GM12878 (cell line): ENCODE data around the gene RIPOR1. TPM values are rescaled to one million over a fixed set of nuclear protein-coding genes. Genes with fewer than 3 reads are reported as not detected.

ENCODE experiments used
- BCL11A ChIP-seq: IDR thresholded peaks from 2 replicates; pipeline ENCODE4 v1.6.1; 2011; ENCODE audit warnings: low read depth, low read length
- BHLHE40 ChIP-seq, 2 experiments: fragments of 450-650 bp in 1 of 2; IDR thresholded peaks; 2 replicates each; pipeline ENCODE4 v1.6.1; 2011 to 2017; ENCODE audit warnings: low read depth in 2 of 2, borderline replicate concordance in 1 of 2, improper control_type of control experiment in 1 of 2, low read length in 1 of 2, mild to moderate bottlenecking in 1 of 2
- BRCA1 ChIP-seq: IDR thresholded peaks from 2 replicates; pipeline ENCODE4 v1.6.1; 2011; ENCODE audit warnings: low read depth, low read length, improper control_type of control experiment
- CBFB ChIP-seq: IDR thresholded peaks from 2 replicates; pipeline ENCODE4 v1.6.1; 2016; ENCODE audit warnings: antibody characterized with exemption, low read depth
- E2F4 ChIP-seq: IDR thresholded peaks from 2 replicates; pipeline ENCODE4 v1.6.1; 2012; ENCODE audit warnings: low read depth, low read length, improper control_type of control experiment
- EED ChIP-seq: sonication (generic); IDR thresholded peaks from 2 replicates; pipeline ENCODE4 v1.6.1; 2016; ENCODE audit warnings: antibody characterized with exemption, low read depth
- ETV6 ChIP-seq, 2 experiments: fragments of 450-650 bp in 1 of 2; IDR thresholded peaks in 1 of 2; conservative IDR thresholded peaks in 1 of 2; 2 replicates each; pipeline ENCODE4 v1.6.1; 2014; ENCODE audit warnings: antibody characterized with exemption in 1 of 2, borderline replicate concordance in 1 of 2, low read depth in 1 of 2, mild to moderate bottlenecking in 1 of 2, moderate library complexity in 1 of 2
- JUND ChIP-seq: IDR thresholded peaks from 2 replicates; pipeline ENCODE4 v1.6.1; 2012; ENCODE audit warnings: low read depth, mild to moderate bottlenecking, low read length, improper control_type of control experiment, moderate library complexity
- KDM1A ChIP-seq: fragments of 200-600 bp; sonication (generic); IDR thresholded peaks from 2 replicates; pipeline ENCODE4 v1.6.1; 2016; ENCODE audit warnings: borderline replicate concordance
- MAX ChIP-seq: IDR thresholded peaks from 2 replicates; pipeline ENCODE4 v1.6.1; 2012; ENCODE audit warnings: low read depth, low read length, improper control_type of control experiment
- NFYA ChIP-seq: IDR thresholded peaks from 2 replicates; pipeline ENCODE4 v1.6.1; 2011; ENCODE audit warnings: low read depth, mild to moderate bottlenecking, low read length, improper control_type of control experiment, borderline replicate concordance
- POU2F2 ChIP-seq: IDR thresholded peaks from 3 replicates; pipeline ENCODE4 v1.6.1; 2011; ENCODE audit warnings: low read depth, mild to moderate bottlenecking, low read length, borderline replicate concordance
- SIN3A ChIP-seq: IDR thresholded peaks from 2 replicates; pipeline ENCODE4 v1.6.1; 2012; ENCODE audit warnings: low read depth, low read length, improper control_type of control experiment
- SIX5 ChIP-seq: IDR thresholded peaks from 2 replicates; pipeline ENCODE4 v1.6.1; 2011; ENCODE audit warnings: mild to moderate bottlenecking, low read depth, low read length, moderate library complexity; ENCODE audit not compliant: severe bottlenecking
- SPI1 ChIP-seq: IDR thresholded peaks from 2 replicates; pipeline ENCODE4 v1.6.1; 2011; ENCODE audit warnings: low read depth, mild to moderate bottlenecking, low read length, moderate library complexity, borderline replicate concordance; ENCODE audit not compliant: insufficient read depth
- TBL1XR1 ChIP-seq: IDR thresholded peaks from 2 replicates; pipeline ENCODE4 v1.6.1; 2012; ENCODE audit warnings: low read depth, low read length, improper control_type of control experiment
- ZBED1 ChIP-seq: IDR thresholded peaks from 2 replicates; pipeline ENCODE4 v1.6.1; 2016; ENCODE audit warnings: borderline replicate concordance
- ZNF217 ChIP-seq: fragments of 450-650 bp; IDR thresholded peaks from 2 replicates; pipeline ENCODE4 v1.6.1; 2017; ENCODE audit warnings: antibody characterized with exemption, mild to moderate bottlenecking
- polyA plus RNA-seq, 11 experiments: library from polyadenylated mRNA; depleted of rRNA in 4 of 11; unstranded in 6 of 11; stranded (reverse) in 5 of 11; fragments of >200 nt; fragmentation: Nextera tagmentation in 4 of 11; fragmentation: Illumina TruSeq in 1 of 11; extraction: Ambion mirVana in 4 of 11; extraction: Trizol in 1 of 11; gene quantifications; 1 replicate in 1 of 11; 2 replicates in 10 of 11; pipeline versions ENCODE4 v1.2.1 to v1.2.3, GENCODE V29; 2011 to 2016; ENCODE audit warnings: inconsistent platforms in 2 of 11, missing spikeins in 2 of 11, low read depth in 1 of 11
- total RNA-seq, 4 experiments: library from RNA; depleted of rRNA in 3 of 4; stranded (reverse); fragments of >200 nt in 3 of 4; fragmentation: Illumina TruSeq in 1 of 4; extraction: Trizol in 1 of 4; gene quantifications; 2 replicates each; pipeline versions ENCODE4 v1.2.1 to v1.2.3, GENCODE V29; 2013 to 2021
- TF ChIP-seq, protein P1 (sequence below): fragments of 450-650 bp; IDR thresholded peaks from 2 replicates; pipeline ENCODE4 v1.6.1; 2017; ENCODE audit warnings: mild to moderate bottlenecking, low read depth, inconsistent platforms; ENCODE audit not compliant: poor library complexity, severe bottlenecking
- TF ChIP-seq, protein P2 (sequence below): IDR thresholded peaks from 2 replicates; pipeline ENCODE4 v1.6.1; 2011; ENCODE audit warnings: low read depth, mild to moderate bottlenecking, low read length, moderate library complexity, borderline replicate concordance; ENCODE audit errors: extremely low read depth
- TF ChIP-seq, protein P3 (sequence below): IDR thresholded peaks from 2 replicates; pipeline ENCODE4 v1.6.1; 2011; ENCODE audit warnings: mild to moderate bottlenecking, low read depth, low read length, moderate library complexity; ENCODE audit not compliant: insufficient replicate concordance
- TF ChIP-seq, protein P4 (sequence below): IDR thresholded peaks from 2 replicates; pipeline ENCODE4 v1.6.1; 2011; ENCODE audit warnings: borderline replicate concordance, low read depth, mild to moderate bottlenecking, moderate library complexity, mixed read lengths, low read length; ENCODE audit not compliant: insufficient read depth; ENCODE audit errors: extremely low read length

RIPOR1 gene
- total and polyA plus RNA-seq, 10 of the 15 experiments (the other 5 are each of a cell fraction or from before 2014, with no cell fraction given): 0.13 to 28.5 (median 7.0) TPM

- TF ChIP-seq, protein P1, sequence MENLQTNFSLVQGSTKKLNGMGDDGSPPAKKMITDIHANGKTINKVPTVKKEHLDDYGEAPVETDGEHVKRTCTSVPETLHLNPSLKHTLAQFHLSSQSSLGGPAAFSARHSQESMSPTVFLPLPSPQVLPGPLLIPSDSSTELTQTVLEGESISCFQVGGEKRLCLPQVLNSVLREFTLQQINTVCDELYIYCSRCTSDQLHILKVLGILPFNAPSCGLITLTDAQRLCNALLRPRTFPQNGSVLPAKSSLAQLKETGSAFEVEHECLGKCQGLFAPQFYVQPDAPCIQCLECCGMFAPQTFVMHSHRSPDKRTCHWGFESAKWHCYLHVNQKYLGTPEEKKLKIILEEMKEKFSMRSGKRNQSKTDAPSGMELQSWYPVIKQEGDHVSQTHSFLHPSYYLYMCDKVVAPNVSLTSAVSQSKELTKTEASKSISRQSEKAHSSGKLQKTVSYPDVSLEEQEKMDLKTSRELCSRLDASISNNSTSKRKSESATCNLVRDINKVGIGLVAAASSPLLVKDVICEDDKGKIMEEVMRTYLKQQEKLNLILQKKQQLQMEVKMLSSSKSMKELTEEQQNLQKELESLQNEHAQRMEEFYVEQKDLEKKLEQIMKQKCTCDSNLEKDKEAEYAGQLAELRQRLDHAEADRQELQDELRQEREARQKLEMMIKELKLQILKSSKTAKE: no peak
- TF ChIP-seq ZBED1 (no peak), MAX (peak; percentile 7; the same call in 1 of the 2 replicates), BRCA1 (no peak), BHLHE40 (IDR thresholded peaks at IDR 0.05; ENCODE audit: borderline replicate concordance in 1 of 2, low read depth in 2 of 2, low read length in 1 of 2) (peak; percentile 6 to 42; a peak in 2 of 4 replicates), TBL1XR1 (no peak), SIX5 (no peak), BCL11A (no peak), JUND (no peak), ZNF217 (no peak), E2F4 (no peak), EED (no peak), CBFB (no peak), NFYA (no peak), KDM1A (no peak), POU2F2 (no peak), SIN3A (peak; percentile 72), ETV6 (conservative IDR thresholded peaks at IDR 0.05 in 1 of 2, IDR thresholded peaks at IDR 0.05 in 1 of 2; ENCODE audit: borderline replicate concordance in 1 of 2, low read depth in 1 of 2) (0 out of 4 replicates have a peak, but pooled peaks of 1 of the 2 experiments have one; percentile 15), SPI1 (no peak)
- TF ChIP-seq, protein P2, sequence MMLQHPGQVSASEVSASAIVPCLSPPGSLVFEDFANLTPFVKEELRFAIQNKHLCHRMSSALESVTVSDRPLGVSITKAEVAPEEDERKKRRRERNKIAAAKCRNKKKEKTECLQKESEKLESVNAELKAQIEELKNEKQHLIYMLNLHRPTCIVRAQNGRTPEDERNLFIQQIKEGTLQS: no peak
- TF ChIP-seq, protein P3, sequence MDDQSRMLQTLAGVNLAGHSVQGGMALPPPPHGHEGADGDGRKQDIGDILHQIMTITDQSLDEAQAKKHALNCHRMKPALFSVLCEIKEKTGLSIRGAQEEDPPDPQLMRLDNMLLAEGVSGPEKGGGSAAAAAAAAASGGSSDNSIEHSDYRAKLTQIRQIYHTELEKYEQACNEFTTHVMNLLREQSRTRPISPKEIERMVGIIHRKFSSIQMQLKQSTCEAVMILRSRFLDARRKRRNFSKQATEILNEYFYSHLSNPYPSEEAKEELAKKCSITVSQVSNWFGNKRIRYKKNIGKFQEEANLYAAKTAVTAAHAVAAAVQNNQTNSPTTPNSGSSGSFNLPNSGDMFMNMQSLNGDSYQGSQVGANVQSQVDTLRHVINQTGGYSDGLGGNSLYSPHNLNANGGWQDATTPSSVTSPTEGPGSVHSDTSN: no peak
- TF ChIP-seq, protein P4, sequence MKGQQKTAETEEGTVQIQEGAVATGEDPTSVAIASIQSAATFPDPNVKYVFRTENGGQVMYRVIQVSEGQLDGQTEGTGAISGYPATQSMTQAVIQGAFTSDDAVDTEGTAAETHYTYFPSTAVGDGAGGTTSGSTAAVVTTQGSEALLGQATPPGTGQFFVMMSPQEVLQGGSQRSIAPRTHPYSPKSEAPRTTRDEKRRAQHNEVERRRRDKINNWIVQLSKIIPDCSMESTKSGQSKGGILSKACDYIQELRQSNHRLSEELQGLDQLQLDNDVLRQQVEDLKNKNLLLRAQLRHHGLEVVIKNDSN: no peak
Observed at GRCh38 chr16:67562918-67563707, 34.5 kb downstream of the RIPOR1 start (continued).
